K562 (cell line): Measurements from ENCODE around the gene LCN1. TPM values are rescaled to one million over a fixed set of nuclear protein-coding genes. Genes with fewer than 3 reads are reported as not detected.

Source experiments
- CUX1 ChIP-seq: fragments of 200-800 bp; sonication (Bioruptor generic); IDR thresholded peaks from 2 replicates; pipeline ENCODE4 v1.6.1; 2016; ENCODE audit warnings: missing genetic modification characterization, missing compliant biosample characterization
- GABPA ChIP-seq: fragments of 200-800 bp; sonication (Bioruptor generic); conservative IDR thresholded peaks from 2 replicates; pipeline ENCODE4 v1.6.1; 2016; ENCODE audit warnings: low read depth, missing genetic modification characterization, missing compliant biosample characterization
- HMBOX1 ChIP-seq: sonication (generic); IDR thresholded peaks from 2 replicates; pipeline ENCODE4 v1.6.1; 2016
- IRF1 ChIP-seq: sonication (generic); formaldehyde crosslinking; IDR thresholded peaks from 2 replicates; pipeline ENCODE4 v1.8.0; 2022; ENCODE audit warnings: missing genetic modification reagents, mild to moderate bottlenecking, borderline replicate concordance
- PRPF4 ChIP-seq: fragments of 200-400 bp; formaldehyde crosslinking; IDR thresholded peaks from one replicate; pipeline ENCODE4 v1.6.1; 2017; ENCODE audit warnings: low read length, low read depth, mild to moderate bottlenecking; ENCODE audit not compliant: insufficient read depth, poor library complexity, severe bottlenecking
- RHOXF2B ChIP-seq: fragments of 250-450 bp; sonication (Bioruptor Pico); conservative IDR thresholded peaks from 2 replicates; pipeline ENCODE4 v1.5.1; 2021
- SMARCC2 ChIP-seq: fragments of 450-650 bp; IDR thresholded peaks from 2 replicates; pipeline ENCODE4 v1.6.1; 2017; ENCODE audit warnings: antibody characterized with exemption, moderate library complexity, mild to moderate bottlenecking, low read depth
- SRSF1 ChIP-seq: fragments of 200-400 bp; formaldehyde crosslinking; IDR thresholded peaks from 2 replicates; pipeline ENCODE4 v1.6.1; 2017; ENCODE audit warnings: mild to moderate bottlenecking, low read depth, low read length, moderate library complexity
- ZNF140 ChIP-seq: fragments of 250-450 bp; sonication (Bioruptor Pico); IDR thresholded peaks from 2 replicates; pipeline ENCODE4 v1.8.0; 2021; ENCODE audit warnings: moderate library complexity, mild to moderate bottlenecking, inconsistent platforms
- ZNF584 ChIP-seq: fragments of 200-800 bp; sonication (Bioruptor generic); IDR thresholded peaks from 2 replicates; pipeline ENCODE4 v1.6.1; 2016; ENCODE audit warnings: low read depth, mild to moderate bottlenecking, missing genetic modification characterization, missing compliant biosample characterization
- polyA plus RNA-seq, 8 experiments: library from polyadenylated mRNA; depleted of rRNA in 4 of 8; stranded (reverse) in 5 of 8; unstranded in 3 of 8; fragments of >200 nt; fragmentation: Nextera tagmentation in 2 of 8; fragmentation: Illumina TruSeq in 1 of 8; extraction: Ambion mirVana in 2 of 8; extraction: Trizol in 1 of 8; gene quantifications; 2 replicates each; pipeline versions ENCODE4 v1.2.1 to v1.2.3, GENCODE V29; 2011 to 2014; ENCODE audit warnings: inconsistent platforms in 1 of 8, missing spikeins in 1 of 8
- total RNA-seq, 7 experiments: library from RNA; depleted of rRNA in 6 of 7; stranded (reverse); fragments of >200 nt in 6 of 7; fragmentation: Illumina TruSeq in 2 of 7; extraction: Trizol in 2 of 7; gene quantifications; 2 replicates each; pipeline versions ENCODE4 v1.2.1 to v1.2.3, GENCODE V29; 2011 to 2021; ENCODE audit warnings: low replicate concordance in 1 of 7
- TF ChIP-seq, protein P1 (sequence below): fragments of 250-450 bp; sonication (Bioruptor Pico); IDR thresholded peaks from 2 replicates; pipeline ENCODE4 v1.4.0; 2020

Gene LCN1
- total and polyA plus RNA-seq, 9 of the 15 experiments (the other 6 are each of a cell fraction or from before 2014, with no cell fraction given) = not detected

- TF ChIP-seq CUX1 (no peak), RHOXF2B (no peak), SMARCC2 (no peak), IRF1 (CRISPR knock-in tag) (no peak), GABPA (no peak; the same call in 1 of the 2 replicates), HMBOX1 (no peak), PRPF4 (no peak), ZNF140 (no peak), ZNF584 (no peak), SRSF1 (no peak)
- TF ChIP-seq, protein P1, sequence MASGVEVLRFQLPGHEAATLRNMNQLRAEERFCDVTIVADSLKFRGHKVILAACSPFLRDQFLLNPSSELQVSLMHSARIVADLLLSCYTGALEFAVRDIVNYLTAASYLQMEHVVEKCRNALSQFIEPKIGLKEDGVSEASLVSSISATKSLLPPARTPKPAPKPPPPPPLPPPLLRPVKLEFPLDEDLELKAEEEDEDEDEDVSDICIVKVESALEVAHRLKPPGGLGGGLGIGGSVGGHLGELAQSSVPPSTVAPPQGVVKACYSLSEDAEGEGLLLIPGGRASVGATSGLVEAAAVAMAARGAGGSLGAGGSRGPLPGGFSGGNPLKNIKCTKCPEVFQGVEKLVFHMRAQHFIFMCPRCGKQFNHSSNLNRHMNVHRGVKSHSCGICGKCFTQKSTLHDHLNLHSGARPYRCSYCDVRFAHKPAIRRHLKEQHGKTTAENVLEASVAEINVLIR (CRISPR knock-in tag) = no peak
- TF ChIP-seq, all 486 proteins: peak for 37
Observed at GRCh38 chr9:135480071-135480939, 40.9 kb upstream of the LCN1 start (continued).
